ENCODE results near the gene UBL3. TPM values are rescaled to one million over a fixed set of nuclear protein-coding genes. Genes with fewer than 3 reads are reported as not detected.
A peak's percentile ranks its signal among the peaks of the same experiment; 100 is the strongest.

Gene UBL3
- 62.0 TPM for total RNA-seq

- DNase-seq (ENCODE audit: low spot score in 2 of 2) (peak; percentile 95 to 97), FAIRE-seq (no peak)
Observed at GRCh38 chr13:29850213-29850898, at the start of gene UBL3. TSS of gene UBL3 (minus strand) at chr13:29850617. CDS start at chr13:29849538, 1,079 bp downstream.

- no peak for FAIRE-seq
Observed at GRCh38 chr13:29897102-29897501, 46.7 kb upstream of the UBL3 start.

GRCh38 chr13:29893438-29893837 is 43.0 kb upstream of the UBL3 start:
- FAIRE-seq, result no peak
- no peak for DNase-seq (ENCODE audit: low spot score in 2 of 2)

More at GRCh38 chr13:29897102-29897501, 46.7 kb upstream of the UBL3 start:
- DNase-seq (ENCODE audit: low spot score in 2 of 2), result no peak

- FAIRE-seq (no peak), DNase-seq (ENCODE audit: low spot score in 2 of 2) (no peak)
Observed at GRCh38 chr13:29892151-29892550, 41.7 kb upstream of the UBL3 start.

- DNase-seq (ENCODE audit: low spot score in 2 of 2) (no peak), FAIRE-seq (no peak)
Observed at GRCh38 chr13:29889111-29889510, 38.7 kb upstream of the UBL3 start.

- DNase-seq (ENCODE audit: low spot score in 2 of 2), result no peak
- FAIRE-seq, result no peak
Observed at GRCh38 chr13:29888306-29888705, 37.9 kb upstream of the UBL3 start.

GRCh38 chr13:29887686-29888085 is 37.3 kb upstream of the UBL3 start:
- no peak for FAIRE-seq
- no peak for DNase-seq (ENCODE audit: low spot score in 2 of 2)

- no peak for DNase-seq (ENCODE audit: low spot score in 2 of 2)
Observed at GRCh38 chr13:29887030-29887557, 36.7 kb upstream of the UBL3 start.

GRCh38 chr13:29886446-29886845 is 36.0 kb upstream of the UBL3 start:
- DNase-seq (ENCODE audit: low spot score in 2 of 2) (no peak), FAIRE-seq (no peak)

More at GRCh38 chr13:29887030-29887557, 36.7 kb upstream of the UBL3 start:
- FAIRE-seq, result no peak

GRCh38 chr13:29885989-29886388 is 35.6 kb upstream of the UBL3 start:
- DNase-seq (ENCODE audit: low spot score in 2 of 2), result no peak
- no peak for FAIRE-seq

- FAIRE-seq (peak; percentile 56), DNase-seq (ENCODE audit: low spot score in 2 of 2) (peak in 1 of 2 donors; percentile 12)
Observed at GRCh38 chr13:29884671-29885430, 34.4 kb upstream of the UBL3 start.

GRCh38 chr13:29883941-29884518 is 33.6 kb upstream of the UBL3 start:
- no peak for DNase-seq (ENCODE audit: low spot score in 2 of 2)
- no peak for FAIRE-seq

- FAIRE-seq (no peak), DNase-seq (ENCODE audit: low spot score in 2 of 2) (no peak)
Observed at GRCh38 chr13:29882076-29882475, 31.7 kb upstream of the UBL3 start.

GRCh38 chr13:29878101-29878500 is 27.7 kb upstream of the UBL3 start:
- FAIRE-seq (no peak), DNase-seq (ENCODE audit: low spot score in 2 of 2) (no peak)

- FAIRE-seq (no peak), DNase-seq (ENCODE audit: low spot score in 2 of 2) (no peak)
Observed at GRCh38 chr13:29877456-29878078, 27.1 kb upstream of the UBL3 start.

GRCh38 chr13:29875646-29876045 is 25.2 kb upstream of the UBL3 start:
- no peak for FAIRE-seq
- DNase-seq (ENCODE audit: low spot score in 2 of 2), result no peak

GRCh38 chr13:29868581-29868980 is 18.2 kb upstream of the UBL3 start:
- FAIRE-seq, result no peak
- DNase-seq (ENCODE audit: low spot score in 2 of 2), result no peak

GRCh38 chr13:29865934-29866333 is 15.5 kb upstream of the UBL3 start:
- no peak for FAIRE-seq

GRCh38 chr13:29861694-29862110 is 11.3 kb upstream of the UBL3 start:
- no peak for FAIRE-seq
- no peak for DNase-seq (ENCODE audit: low spot score in 2 of 2)

More at GRCh38 chr13:29865934-29866333, 15.5 kb upstream of the UBL3 start:
- DNase-seq (ENCODE audit: low spot score in 2 of 2), result no peak

GRCh38 chr13:29859971-29860370 is 9.6 kb upstream of the UBL3 start:
- FAIRE-seq, result no peak
- DNase-seq (ENCODE audit: low spot score in 2 of 2), result no peak

- no peak for FAIRE-seq
- no peak for DNase-seq (ENCODE audit: low spot score in 2 of 2)
Observed at GRCh38 chr13:29858667-29859066, 8.2 kb upstream of the UBL3 start.
